ENCODE data around the gene SERHL2. TPM values are rescaled to one million over a fixed set of nuclear protein-coding genes. Genes with fewer than 3 reads are reported as not detected.

SERHL2 gene
- polyA plus RNA-seq, 1 of the 3 experiments (the other 2 are of a cell fraction) = 3.1 TPM

DNA sequence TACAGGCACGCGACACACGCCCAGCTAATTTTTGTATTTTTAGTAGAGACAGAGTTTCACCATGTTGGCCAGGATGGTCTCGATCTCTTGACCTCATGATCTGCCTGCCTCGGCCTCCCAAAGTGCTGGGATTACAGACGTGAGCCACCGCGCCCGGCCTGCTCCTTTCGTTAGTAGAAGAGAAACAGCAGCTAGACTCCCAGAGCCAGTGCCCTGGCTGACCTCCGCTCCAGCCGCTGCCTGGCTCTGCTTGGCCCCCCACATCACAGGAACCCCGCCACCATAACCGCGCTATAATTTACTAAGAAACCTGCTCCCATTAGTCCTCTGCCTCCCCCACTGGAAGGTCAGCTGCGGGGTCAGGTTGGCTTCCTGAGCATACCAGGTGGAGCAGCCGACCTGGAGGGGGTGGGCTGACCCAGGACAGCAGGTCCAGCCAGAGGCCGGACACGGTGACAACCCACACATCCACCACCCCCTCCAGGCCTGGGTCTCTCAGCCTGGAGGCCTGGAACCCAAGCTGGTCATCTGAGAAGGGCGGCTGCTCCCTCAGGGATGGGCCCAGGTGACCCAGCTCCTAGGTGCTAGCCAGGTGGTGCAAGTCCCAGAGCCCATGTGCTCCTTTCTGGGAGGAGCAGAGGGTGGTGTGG, 68.4 kb downstream of the SERHL2 start:
- WGBS (ENCODE audit: low lambda C conversion rate) = 95% methylated on average over 15 of the region's 20 CpGs
- H3K4me3 ChIP-seq (ENCODE audit: low read depth in 2 of 2, low read length in 1 of 2) = no peak overlapping the region
- no peak overlapping the region for H3K27ac ChIP-seq (ENCODE audit: low read depth in 2 of 2, low read length in 1 of 2)
- H2AFZ ChIP-seq (ENCODE audit: low read depth) = no peak overlapping the region
- no peaks in the 10 kb centered on the region for H3K27me3 ChIP-seq (ENCODE audit: insufficient read depth)
- no peaks in the 10 kb centered on the region for H4K20me1 ChIP-seq (ENCODE audit: insufficient read depth)
- no peak overlapping the region for H3K4me2 ChIP-seq
- H3K4me1 ChIP-seq (ENCODE audit: control insufficient read depth in 1 of 2, insufficient read depth in 2 of 2, low read depth in 1 of 2, low read length in 1 of 2) = no peaks in the 10 kb centered on the region; a peak in 1 of 4 replicates
- CTCF ChIA-PET = interaction anchor here (0.7 to 2.0 kb wide), 6 partner anchors 8 to 412 kb away, joined by 3 to 9 read pairs (median 5); partner anchors contain the start of gene ATP5MGL
- H3F3A ChIP-seq (replicated peaks; ENCODE audit: insufficient read depth) = no peaks in the 10 kb centered on the region
- H3K79me2 ChIP-seq (ENCODE audit: insufficient read depth) = no peaks in the 10 kb centered on the region
- H3K36me3 ChIP-seq (replicated peaks in 1 of 2; ENCODE audit: control insufficient read depth in 1 of 2, insufficient read depth in 2 of 2, low read length in 1 of 2) = peaks cover 0 to 3% of the 10 kb centered on the region in 2 experiments
- no peaks in the 10 kb centered on the region for H3K9me3 ChIP-seq
- no peak for DNase-seq
- no peak overlapping the region for H3K9ac ChIP-seq
- no peaks in the 10 kb centered on the region for H3K9me2 ChIP-seq
- POLR2A ChIA-PET = no interaction called here
- TF ChIP-seq FOXM1 (IDR thresholded peaks at IDR 0.05; ENCODE audit: low read depth) (no peak), TEAD4 (IDR thresholded peaks at IDR 0.05; ENCODE audit: borderline replicate concordance, insufficient read depth) (no peak), TAF1 (IDR thresholded peaks at IDR 0.05; ENCODE audit: borderline replicate concordance, low read depth, low read length) (no peak), RFX5 (IDR thresholded peaks at IDR 0.05; ENCODE audit: low read length) (no peak), RXRA (IDR thresholded peaks at IDR 0.05; ENCODE audit: borderline replicate concordance, low read depth) (no peak), NFIC (IDR thresholded peaks at IDR 0.05; ENCODE audit: borderline replicate concordance) (no peak), NRF1 (IDR thresholded peaks at IDR 0.05; ENCODE audit: low read depth, low read length) (no peak), TCF12 (IDR thresholded peaks at IDR 0.05) (no peak), JUND (IDR thresholded peaks at IDR 0.05) (no peak)
- TF ChIP-seq, protein P1, sequence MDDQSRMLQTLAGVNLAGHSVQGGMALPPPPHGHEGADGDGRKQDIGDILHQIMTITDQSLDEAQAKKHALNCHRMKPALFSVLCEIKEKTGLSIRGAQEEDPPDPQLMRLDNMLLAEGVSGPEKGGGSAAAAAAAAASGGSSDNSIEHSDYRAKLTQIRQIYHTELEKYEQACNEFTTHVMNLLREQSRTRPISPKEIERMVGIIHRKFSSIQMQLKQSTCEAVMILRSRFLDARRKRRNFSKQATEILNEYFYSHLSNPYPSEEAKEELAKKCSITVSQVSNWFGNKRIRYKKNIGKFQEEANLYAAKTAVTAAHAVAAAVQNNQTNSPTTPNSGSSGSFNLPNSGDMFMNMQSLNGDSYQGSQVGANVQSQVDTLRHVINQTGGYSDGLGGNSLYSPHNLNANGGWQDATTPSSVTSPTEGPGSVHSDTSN (IDR thresholded peaks at IDR 0.05) = no peak

DNA sequence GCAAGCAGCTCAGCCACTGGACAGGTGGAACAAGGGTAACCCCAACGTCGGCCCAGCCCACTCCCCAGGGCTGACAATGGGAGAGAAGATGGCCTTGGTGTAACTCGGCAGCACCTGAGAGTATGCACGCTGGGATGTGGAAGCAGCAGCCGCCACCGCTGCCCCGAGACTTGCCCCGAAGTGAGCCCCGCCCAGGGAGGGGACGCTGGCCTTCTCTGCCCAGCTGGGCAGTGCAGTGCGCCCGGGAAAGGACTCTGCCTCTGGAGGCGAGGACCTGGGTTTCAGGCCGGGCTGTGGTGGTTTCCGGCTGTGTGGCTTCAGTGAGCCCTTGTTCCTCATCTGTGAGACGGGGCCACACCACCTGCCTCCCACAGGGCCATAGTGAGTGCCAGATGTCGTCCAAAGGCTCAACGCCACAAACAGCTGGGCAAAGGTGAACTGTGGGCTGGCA, 69.6 kb downstream of the SERHL2 start:
- no peaks in the 10 kb centered on the region for H3K4me1 ChIP-seq (ENCODE audit: control insufficient read depth in 1 of 2, insufficient read depth in 2 of 2, low read depth in 1 of 2, low read length in 1 of 2)
- H3K27me3 ChIP-seq (ENCODE audit: insufficient read depth) = no peaks in the 10 kb centered on the region
- no peak overlapping the region for H3K27ac ChIP-seq (ENCODE audit: low read depth in 2 of 2, low read length in 1 of 2)
- no peak for DNase-seq
- no peak overlapping the region for H2AFZ ChIP-seq (ENCODE audit: low read depth)
- H3K9me2 ChIP-seq = no peaks in the 10 kb centered on the region
- TF ChIP-seq, protein P1 (IDR thresholded peaks at IDR 0.05) = no peak
- no peak for TF ChIP-seq TCF12 (IDR thresholded peaks at IDR 0.05)
- TF ChIP-seq GATA2 (CRISPR knock-in tag; IDR thresholded peaks at IDR 0.05) = no peak
- no peak for TF ChIP-seq FOSL2 (IDR thresholded peaks at IDR 0.05; ENCODE audit: borderline replicate concordance, low read depth)
- no peak for TF ChIP-seq SMC3 (IDR thresholded peaks at IDR 0.05; ENCODE audit: low read depth, low read length)
- no peak for TF ChIP-seq MEF2A (IDR thresholded peaks at IDR 0.05; ENCODE audit: borderline replicate concordance, low read depth)
- no peak for TF ChIP-seq FOXM1 (IDR thresholded peaks at IDR 0.05; ENCODE audit: low read depth)
- TF ChIP-seq YY1 (IDR thresholded peaks at IDR 0.05; ENCODE audit: low read depth) = no peak
- TF ChIP-seq FOXJ3 (CRISPR knock-in tag; IDR thresholded peaks at IDR 0.05) = no peak
- no peak for TF ChIP-seq CHD2 (IDR thresholded peaks at IDR 0.05; ENCODE audit: low read length, partially characterized antibody)
- ChIA-PET POLR2A (no interaction called here), CTCF (interaction anchor here (0.9 kb wide), 1 partner anchor 10 kb away, joined by 3 read pairs; no protein-coding TSS in a partner anchor)
- peaks cover 0 to 3% of the 10 kb centered on the region in 2 experiments for H3K36me3 ChIP-seq (replicated peaks in 1 of 2; ENCODE audit: control insufficient read depth in 1 of 2, insufficient read depth in 2 of 2, low read length in 1 of 2)
- no peaks in the 10 kb centered on the region for H3K79me2 ChIP-seq (ENCODE audit: insufficient read depth)
- no peaks in the 10 kb centered on the region for H3K9me3 ChIP-seq
- H3K9ac ChIP-seq = no peak overlapping the region
- no peaks in the 10 kb centered on the region for H4K20me1 ChIP-seq (ENCODE audit: insufficient read depth)
- no CpG with 5 or more reads among the region's 18 CpGs for WGBS (ENCODE audit: low lambda C conversion rate)
- no peak overlapping the region for H3K4me2 ChIP-seq
- no peak overlapping the region for H3K4me3 ChIP-seq (ENCODE audit: low read depth in 2 of 2, low read length in 1 of 2)
- H3F3A ChIP-seq (replicated peaks; ENCODE audit: insufficient read depth) = no peaks in the 10 kb centered on the region

Small RNA genes lying within 50 kb of the gene (small RNA-seq; reads per million reads assigned to genes)
- gene RN7SKP80 = 0 to 0.26 (median 0) reads per million in 7 experiments
- 0 reads per million in 7 experiments for gene RNU6-513P

Other genes starting within 250 kb of the SERHL2 start
- gene NFAM1, start 121.6 kb upstream of the SERHL2 start, polyA plus RNA-seq (2012; rRNA removed) = 0.02 TPM in 1 of 2 replicates, not detected in the other
- 16.6 and 17.6 TPM in 2 replicates for gene RRP7A, start 34.2 kb upstream of the SERHL2 start, polyA plus RNA-seq (2012; rRNA removed)
- 18.8 and 21.6 TPM in 2 replicates for gene POLDIP3, start 60.9 kb downstream of the SERHL2 start, polyA plus RNA-seq (2012; rRNA removed)
- not detected in 2 replicates for gene ATP5MGL, start 86.6 kb downstream of the SERHL2 start, polyA plus RNA-seq (2012; rRNA removed)
- gene CYB5R3, start 95.4 kb downstream of the SERHL2 start, polyA plus RNA-seq (2012; rRNA removed) = 86.8 and 106 TPM in 2 replicates
- gene A4GALT, start 166.9 kb downstream of the SERHL2 start, polyA plus RNA-seq (2012; rRNA removed) = 5.2 and 9.5 TPM in 2 replicates